ENCODE data around the gene NSD1.

GRCh38 chr5:177226860-177227259, 93.3 kb downstream of the NSD1 start:
- no peak for TF ChIP-seq CTCF (IDR thresholded peaks at IDR 0.05)
- TF ChIP-seq POLR2A (IDR thresholded peaks at IDR 0.05) = no peak

Measured in esophagus squamous epithelium (tissue), 4 donors.